A673 (cell line): ENCODE measurements around the gene DENND2D.

Experiments
- CTCF ChIP-seq: fragments of 300-800, 200-600 bp; sonication (generic); conservative IDR thresholded peaks from 2 replicates; pipeline ENCODE4 v1.5.1; 2017; ENCODE audit warnings: low read depth, mild to moderate bottlenecking, antibody characterized with exemption, low read length, moderate library complexity, mixed read lengths
- EZH2 ChIP-seq: fragments of 200-600 bp; sonication (generic); IDR thresholded peaks from 2 replicates; pipeline ENCODE4 v1.6.1; 2017; ENCODE audit warnings: borderline replicate concordance, low read depth, mild to moderate bottlenecking, mixed read lengths, antibody characterized with exemption, low read length; ENCODE audit not compliant: poor library complexity, severe bottlenecking

GRCh38 chr1:111202707-111203623 lies 2.5 kb upstream of the DENND2D start:
- TF ChIP-seq EZH2 (no peak), CTCF (no peak)
